GM19193 (cell line): ENCODE measurements around the gene GFOD2.

ENCODE experiments used
- POLR2A ChIP-seq: IDR thresholded peaks from 4 replicates; pipeline ENCODE4 v1.6.1; 2011; ENCODE audit not compliant: insufficient read depth, insufficient read length; ENCODE audit errors: extremely low read depth

GFOD2 gene

DNA sequence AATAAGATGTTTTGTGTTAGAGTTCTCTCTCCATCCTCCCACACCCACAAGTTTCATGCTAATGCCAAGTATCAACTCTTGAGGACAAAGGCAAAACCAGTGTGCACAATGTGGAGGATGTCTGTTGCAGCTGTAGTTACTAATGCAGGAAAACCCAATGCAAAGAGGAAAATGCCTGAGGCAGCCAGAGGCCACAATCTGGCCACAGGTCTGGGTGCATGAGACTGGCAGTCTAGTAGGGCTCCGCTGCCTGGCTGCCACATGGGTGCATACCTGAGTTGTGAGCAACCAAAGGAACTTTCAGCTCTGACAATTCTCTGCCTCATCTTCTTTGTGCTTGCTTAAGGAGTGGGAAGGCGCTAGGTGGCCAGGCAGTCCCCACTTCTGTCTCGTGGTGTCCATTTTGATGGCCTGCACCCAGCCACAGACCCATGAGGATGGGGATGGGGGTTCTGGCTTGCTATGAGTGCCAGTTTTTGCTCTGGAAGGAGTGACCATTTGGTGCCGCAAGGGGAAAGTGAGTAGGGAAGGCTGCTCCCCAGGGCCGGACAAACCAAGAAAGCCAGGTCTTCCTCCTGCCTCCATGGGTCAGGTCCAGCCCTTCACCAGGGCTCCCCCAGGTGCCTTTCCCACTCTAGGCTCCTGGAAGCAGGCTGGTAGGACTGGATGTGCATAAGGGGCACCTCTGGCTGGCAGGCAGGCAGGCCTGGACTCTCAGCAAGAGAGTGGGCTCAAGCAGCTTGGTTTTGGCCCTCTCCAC lies 4.2 kb upstream of the GFOD2 start:
- no peak for TF ChIP-seq POLR2A

GRCh38 chr16:67720236-67720635 lies 1.1 kb upstream of the GFOD2 start:
- no peak for TF ChIP-seq POLR2A

- no peak for TF ChIP-seq POLR2A
Measured at GRCh38 chr16:67719778-67720144, 645 bp upstream of the GFOD2 start.

- TF ChIP-seq POLR2A = no peak
Measured at GRCh38 chr16:67718668-67719047, 458 bp downstream of the GFOD2 start.

DNA sequence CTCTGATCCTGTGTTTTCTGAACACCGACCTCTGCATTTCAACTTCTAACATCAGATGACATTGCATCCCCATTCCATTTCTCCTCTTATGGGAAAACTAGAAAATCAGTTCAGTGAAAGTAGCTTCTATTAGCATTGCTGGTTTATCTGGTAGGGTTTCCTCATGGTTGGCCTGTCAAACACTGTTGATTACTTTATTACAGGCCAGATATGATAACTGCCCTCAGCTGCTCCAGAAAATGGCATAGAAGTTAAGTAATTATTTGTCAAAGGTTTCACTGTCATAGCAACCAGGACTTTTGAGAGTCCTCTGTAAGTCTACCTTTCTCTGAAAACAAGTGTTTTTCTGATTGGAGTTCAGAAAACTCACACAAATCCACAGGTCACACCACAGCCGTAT lies 3.0 kb downstream of the GFOD2 start:
- no peak for TF ChIP-seq POLR2A

DNA sequence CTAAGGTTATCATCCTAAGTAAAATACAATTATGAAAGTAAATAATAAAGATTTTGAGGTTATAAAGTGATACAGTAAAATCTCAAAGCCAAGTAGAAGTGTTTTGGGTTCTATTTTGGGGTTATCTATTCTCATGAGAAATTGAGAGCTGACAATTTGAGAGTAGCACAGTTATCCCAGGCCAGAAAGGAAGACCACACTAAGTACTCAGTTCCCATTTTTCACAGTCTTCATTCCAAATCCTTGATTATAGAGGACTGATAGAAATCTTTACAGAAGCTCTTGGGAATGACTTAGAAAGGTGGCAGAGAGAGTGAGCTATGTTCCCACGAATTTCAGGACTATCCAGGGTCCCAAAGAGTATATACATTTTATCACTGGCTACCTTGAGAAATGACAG lies 4.6 kb downstream of the GFOD2 start:
- no peak for TF ChIP-seq POLR2A

GRCh38 chr16:67713647-67714273 lies 5.4 kb downstream of the GFOD2 start:
- no peak for TF ChIP-seq POLR2A

- no peak for TF ChIP-seq POLR2A
Measured at GRCh38 chr16:67710607-67711006, 8.5 kb downstream of the GFOD2 start.

DNA sequence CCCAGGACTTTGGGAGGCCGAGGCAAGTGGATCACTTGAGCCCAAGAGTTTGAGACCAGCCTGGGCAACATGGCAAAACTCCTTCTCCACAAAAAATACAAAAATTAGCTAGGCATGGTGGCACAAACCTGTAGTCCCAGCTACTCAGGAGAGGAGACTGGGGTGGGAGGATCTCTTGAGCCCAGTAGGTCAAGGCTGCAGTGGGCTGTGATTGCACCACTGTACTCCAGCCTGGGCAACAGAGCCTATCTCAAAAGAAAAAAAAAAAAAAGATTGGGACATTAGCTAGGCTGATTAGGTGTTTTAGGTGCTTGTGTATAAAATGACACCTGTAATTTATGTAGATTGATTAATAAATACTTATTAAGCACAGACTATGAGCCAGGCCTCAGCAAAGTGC lies 10.1 kb downstream of the GFOD2 start:
- TF ChIP-seq POLR2A = no peak

DNA sequence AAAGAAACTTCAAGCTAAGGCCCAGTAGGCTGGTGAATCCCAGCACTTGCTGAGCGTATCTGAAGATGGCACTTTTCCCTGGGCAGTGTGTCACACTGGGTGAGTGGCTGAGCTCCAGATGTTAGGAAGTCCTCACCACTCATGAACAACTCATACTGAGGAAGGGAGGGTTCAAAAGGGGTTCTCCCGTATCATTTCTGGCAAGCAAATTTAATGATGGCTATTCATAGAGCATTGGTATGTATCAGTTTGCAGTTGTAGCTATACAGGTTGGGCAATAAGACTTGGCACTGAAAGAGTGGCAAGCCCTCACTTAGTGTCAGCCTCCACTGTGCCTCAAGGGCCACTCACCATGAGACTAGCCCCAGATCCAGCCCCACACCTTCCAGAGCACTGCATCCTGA lies 10.7 kb downstream of the GFOD2 start:
- TF ChIP-seq POLR2A = no peak

DNA sequence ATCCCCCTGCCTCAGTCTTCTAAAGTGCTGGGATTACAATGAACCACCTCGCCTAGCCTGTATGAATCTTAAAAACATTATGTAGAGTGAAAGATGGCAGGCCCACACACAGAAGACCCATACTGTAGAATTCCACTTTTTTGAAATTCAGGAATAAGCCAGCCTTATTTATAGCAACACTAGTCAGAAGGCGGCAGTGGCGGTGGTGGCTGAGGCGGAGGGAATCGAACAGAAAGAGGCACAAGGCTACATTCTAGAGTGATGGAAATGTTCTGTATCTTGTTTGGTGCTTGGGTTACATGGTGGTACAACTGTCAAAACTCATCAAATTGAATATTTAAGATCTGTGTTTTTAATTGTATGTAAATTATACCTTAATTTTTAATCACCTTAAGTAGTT lies 11.3 kb downstream of the GFOD2 start:
- no peak for TF ChIP-seq POLR2A

DNA sequence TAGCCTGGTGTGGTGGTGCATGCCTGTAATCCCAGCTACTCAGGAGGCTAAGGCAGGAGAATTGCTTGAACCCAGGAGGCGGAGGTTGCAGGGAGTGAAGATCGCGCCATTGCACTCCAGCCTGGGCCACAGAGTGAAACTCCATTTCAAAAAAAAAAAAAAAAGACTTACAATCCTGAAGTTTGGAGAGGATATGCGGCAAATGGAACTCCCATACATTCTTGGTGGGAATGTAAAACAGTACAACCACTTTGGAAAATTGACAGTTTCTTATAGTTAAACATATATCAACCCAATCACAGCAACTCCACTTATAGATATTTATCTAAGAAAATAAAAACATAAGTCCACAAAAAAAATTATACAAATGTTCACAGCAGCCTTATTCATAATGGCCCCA lies 11.9 kb downstream of the GFOD2 start:
- TF ChIP-seq POLR2A = no peak

GRCh38 chr16:67704110-67704509 lies 15.0 kb downstream of the GFOD2 start:
- no peak for TF ChIP-seq POLR2A

DNA sequence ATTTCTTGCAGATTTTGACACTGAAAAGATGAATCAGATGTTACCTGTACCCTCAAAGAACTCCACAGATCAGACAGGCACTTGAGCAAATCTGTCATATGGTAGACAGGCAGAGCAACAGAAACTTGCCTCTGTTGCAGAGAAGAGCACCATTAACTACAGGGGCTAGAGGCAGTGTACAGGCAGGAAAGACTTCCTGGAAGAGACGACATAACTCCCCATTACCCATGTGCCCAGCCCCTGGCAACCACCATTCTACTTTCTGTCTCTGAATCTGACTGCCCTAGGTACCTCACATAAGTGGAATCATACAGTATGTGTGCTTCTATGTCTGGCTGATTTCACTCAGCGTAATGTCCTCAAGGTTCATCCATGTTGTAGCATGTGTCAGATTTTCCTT lies 15.5 kb downstream of the GFOD2 start:
- TF ChIP-seq POLR2A = no peak

DNA sequence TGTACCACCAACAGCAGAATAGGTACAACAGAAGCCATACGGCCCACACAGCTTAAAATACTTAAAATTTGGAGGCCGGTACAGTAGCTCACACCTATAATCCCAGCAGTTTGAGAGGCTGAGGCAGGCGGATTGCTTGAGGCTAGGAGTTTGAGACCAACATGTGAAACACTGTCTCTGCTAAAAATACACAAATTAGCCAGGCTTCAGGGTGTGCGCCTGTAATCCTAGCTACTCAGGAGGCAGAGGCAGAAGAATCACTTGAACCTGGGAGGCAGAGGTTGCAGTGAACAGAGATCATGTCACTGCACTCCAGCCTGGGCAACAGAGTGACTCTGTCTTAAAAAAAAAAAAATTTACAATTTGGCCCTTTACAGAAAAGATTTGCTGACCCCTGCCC lies 17.0 kb downstream of the GFOD2 start:
- no peak for TF ChIP-seq POLR2A

- TF ChIP-seq POLR2A = no peak
Measured at GRCh38 chr16:67701420-67701819, 17.7 kb downstream of the GFOD2 start.
